ENCODE measurements around the gene GREB1L. TPM values are rescaled to one million over a fixed set of nuclear protein-coding genes. Genes with fewer than 3 reads are reported as not detected.
A peak's percentile ranks its signal among the peaks of the same experiment; 100 is the strongest.
"Not testable (repeated sequence)": the region's sequence is repeated elsewhere in the genome, so short reads cannot be mapped to it uniquely, and the experiment has no call there.

The GREB1L gene
- polyA plus RNA-seq, 10 donors: 3.8 to 17.5 (median 7.2) TPM

GRCh38 chr18:21305621-21306020, 63.6 kb downstream of the GREB1L start:
- no peak for DNase-seq

- no peak for DNase-seq
These were observed 64.3 kb downstream of the GREB1L start for GRCh38 chr18:21306368-21306767.

GRCh38 chr18:21307578-21307977, 65.5 kb downstream of the GREB1L start:
- no peak for DNase-seq

- DNase-seq: no peak
These were observed 67.2 kb downstream of the GREB1L start for GRCh38 chr18:21309248-21309647.

GRCh38 chr18:21311980-21312379, 69.9 kb downstream of the GREB1L start:
- DNase-seq: not testable (repeated sequence)

- DNase-seq: no peak
These were observed 71.5 kb downstream of the GREB1L start for GRCh38 chr18:21313576-21313975.

- DNase-seq: no peak
These were observed 72.7 kb downstream of the GREB1L start for GRCh38 chr18:21314724-21315123.

GRCh38 chr18:21315126-21315525, 73.1 kb downstream of the GREB1L start:
- DNase-seq: not testable (repeated sequence)

GRCh38 chr18:21315741-21316197, 73.7 kb downstream of the GREB1L start:
- peak in 1 of 3 donors; percentile 5 for DNase-seq

GRCh38 chr18:21316296-21316695, 74.3 kb downstream of the GREB1L start:
- no peak for DNase-seq

GRCh38 chr18:21321711-21322110, 79.7 kb downstream of the GREB1L start:
- DNase-seq: no peak

- DNase-seq: no peak
These were observed 85.1 kb downstream of the GREB1L start for GRCh38 chr18:21327101-21327500.

GRCh38 chr18:21330122-21330701, 88.2 kb downstream of the GREB1L start:
- no peak for DNase-seq

- DNase-seq: no peak
These were observed 89.0 kb downstream of the GREB1L start for GRCh38 chr18:21331065-21331464.

- no peak for DNase-seq
These were observed 94.0 kb downstream of the GREB1L start for GRCh38 chr18:21335927-21336488.

GRCh38 chr18:21336846-21337245, 94.8 kb downstream of the GREB1L start:
- no peak for DNase-seq

- DNase-seq: no peak
These were observed 99.1 kb downstream of the GREB1L start for GRCh38 chr18:21341141-21341540.

- DNase-seq: no peak
These were observed 100.3 kb downstream of the GREB1L start for GRCh38 chr18:21342372-21342771.

GRCh38 chr18:21344860-21345259, 102.8 kb downstream of the GREB1L start:
- DNase-seq: no peak

GRCh38 chr18:21345840-21346239, 103.8 kb downstream of the GREB1L start:
- DNase-seq: no peak

- DNase-seq: no peak
These were observed 117.7 kb downstream of the GREB1L start for GRCh38 chr18:21359746-21360145.

- DNase-seq: no peak
These were observed 119.4 kb downstream of the GREB1L start for GRCh38 chr18:21361307-21361880.

GRCh38 chr18:21362831-21363230, 120.8 kb downstream of the GREB1L start:
- DNase-seq: no peak

GRCh38 chr18:21363348-21363747, 121.3 kb downstream of the GREB1L start:
- no peak for DNase-seq
